ENCODE results near the gene THAP4.

DNA sequence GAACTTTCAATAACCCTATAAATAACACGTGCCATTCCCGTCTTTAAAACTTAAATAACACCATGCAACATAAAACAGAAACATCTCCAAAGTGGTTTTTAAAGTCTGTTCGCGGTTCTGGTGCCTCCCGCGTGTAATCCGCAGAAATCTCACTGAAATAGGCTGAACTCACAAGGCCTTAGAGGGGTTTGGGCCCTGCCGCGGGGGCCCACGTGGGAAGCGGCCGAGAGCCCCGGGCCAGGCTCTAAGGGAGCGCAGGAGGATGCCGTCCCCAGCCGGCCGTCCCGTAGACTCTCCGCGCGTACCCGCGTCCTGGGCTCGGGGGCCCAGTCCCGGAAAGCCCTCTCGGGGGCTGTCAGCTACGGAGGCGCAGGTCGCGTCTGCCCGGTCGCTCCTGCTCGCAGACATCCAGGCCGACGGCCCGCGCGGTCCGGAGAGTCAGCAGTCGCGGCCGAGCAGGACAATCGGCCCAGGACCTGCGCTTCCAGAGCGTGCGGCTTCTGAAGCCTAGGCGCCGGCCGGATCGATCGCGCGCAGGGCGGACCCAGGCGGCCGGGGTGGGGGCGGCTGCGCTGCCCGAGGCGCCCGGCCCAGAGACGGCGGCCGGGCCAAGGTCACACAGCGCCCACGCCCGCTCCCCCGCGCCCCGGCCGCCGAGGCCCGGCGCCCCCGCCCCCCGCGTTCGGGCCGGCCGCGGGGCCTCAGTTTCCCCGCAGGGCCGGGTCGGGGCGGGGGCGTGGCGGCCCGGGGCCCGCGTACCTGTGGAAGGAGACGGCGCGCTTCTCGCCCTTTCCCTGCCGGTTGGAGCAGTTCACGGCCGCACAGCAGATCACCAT lies 558 bp downstream of the THAP4 start:
- TF ChIP-seq GATA2 (IDR thresholded peaks at IDR 0.05; ENCODE audit: low read depth, low read length), result no peak
- TF ChIP-seq GATA3 (IDR thresholded peaks at IDR 0.05; ENCODE audit: low read depth, low read length), result no peak

All from SH-SY5Y (cell line).